OCI-M1 (cell line): ENCODE data around the gene DNAJA3.

Experiments
- DNase-seq: peaks from one replicate; lab custom pipeline; 2025; lab: John Stamatoyannopoulos, UW

The DNAJA3 gene

DNA sequence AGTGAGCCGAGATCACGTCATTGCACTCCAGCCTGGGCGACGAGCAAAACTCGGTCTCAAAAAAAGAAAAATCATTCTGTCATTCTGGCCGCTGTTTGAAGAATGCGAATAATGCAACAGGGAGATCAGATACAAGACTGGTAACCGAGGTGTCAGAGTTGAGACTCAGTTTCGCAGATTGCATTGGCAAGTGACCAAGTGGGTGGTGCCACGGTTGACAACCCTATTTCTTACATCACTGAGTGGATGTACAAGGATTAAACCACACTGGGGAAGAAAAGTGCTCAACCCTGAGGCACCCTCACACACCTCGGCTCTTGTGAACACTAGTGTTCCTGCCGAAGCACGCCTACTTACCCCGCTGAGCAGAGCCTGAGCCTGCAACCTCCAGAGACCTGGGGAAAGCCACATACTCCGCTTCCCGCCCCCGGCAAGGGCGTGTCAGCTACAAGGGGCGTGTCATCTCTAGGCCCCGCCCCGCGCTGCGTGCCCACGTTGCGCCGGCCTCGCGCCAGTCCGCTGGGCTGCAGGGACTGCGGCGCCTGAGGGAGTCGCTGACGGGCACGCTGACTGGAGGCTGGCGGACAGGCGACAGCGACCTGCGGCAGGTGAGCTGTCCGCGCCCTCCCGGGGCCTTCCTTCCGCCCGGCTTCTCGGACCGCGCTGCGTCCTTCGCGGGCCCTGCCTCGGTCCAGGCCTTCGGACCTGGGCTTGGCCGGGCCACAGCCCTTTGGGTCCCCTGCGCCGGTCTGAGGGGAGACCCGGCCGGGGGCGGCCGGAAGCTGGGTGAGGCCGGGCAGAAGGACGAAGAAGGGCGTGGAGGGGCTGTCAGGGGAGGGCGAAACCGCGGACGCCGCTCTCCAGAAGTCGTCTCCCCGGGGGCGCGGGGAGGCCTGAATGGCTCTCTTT lies 50.5 kb downstream of the DNAJA3 start, which contains the start of gene HMOX2:
HMOX2 (plus strand) TSS at position 519 of the 909 bp plus-strand sequence. CDS start 29,127 bp downstream, outside the sequence.
- DNase-seq: peak; percentile 97

DNA sequence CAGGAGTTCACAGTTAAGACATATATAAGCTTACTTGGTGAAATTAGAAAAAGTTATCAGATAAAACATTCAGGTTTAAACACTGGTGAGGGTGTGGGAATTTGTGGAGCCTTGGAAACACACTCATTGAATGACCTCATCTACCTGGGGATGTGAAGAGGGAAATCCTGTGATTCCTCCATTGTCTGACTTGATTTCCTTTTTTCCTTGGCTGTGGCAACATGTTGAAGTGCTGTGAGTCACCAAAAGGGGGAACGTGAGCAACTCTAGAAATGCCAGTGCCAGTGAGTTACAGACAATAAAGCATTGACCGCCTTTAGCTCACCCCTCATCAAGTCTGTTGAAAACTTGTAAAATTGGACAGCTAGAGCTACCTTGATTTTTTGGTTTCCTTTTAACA lies 52.3 kb downstream of the DNAJA3 start:
- DNase-seq: peak; percentile 26

DNA sequence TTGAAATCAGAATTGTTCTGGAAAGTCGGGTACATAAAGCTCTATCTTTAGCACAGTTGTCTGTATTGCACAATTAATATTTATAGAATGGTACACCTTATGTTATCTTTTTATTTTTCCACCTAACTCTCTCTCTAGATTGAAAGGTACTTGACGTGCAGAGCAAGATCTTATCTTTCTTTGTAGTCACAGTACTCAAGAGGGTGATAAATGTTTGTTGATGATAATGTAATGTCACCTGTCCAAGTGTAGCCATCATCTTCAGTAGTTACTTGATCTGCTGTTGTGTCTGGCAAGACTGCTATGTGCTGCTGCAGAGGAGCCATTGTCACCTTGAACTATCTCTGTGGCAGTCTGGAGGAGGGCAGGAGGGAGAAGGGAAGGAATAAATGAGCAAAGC lies 55.9 kb downstream of the DNAJA3 start:
- DNase-seq: no peak

DNA sequence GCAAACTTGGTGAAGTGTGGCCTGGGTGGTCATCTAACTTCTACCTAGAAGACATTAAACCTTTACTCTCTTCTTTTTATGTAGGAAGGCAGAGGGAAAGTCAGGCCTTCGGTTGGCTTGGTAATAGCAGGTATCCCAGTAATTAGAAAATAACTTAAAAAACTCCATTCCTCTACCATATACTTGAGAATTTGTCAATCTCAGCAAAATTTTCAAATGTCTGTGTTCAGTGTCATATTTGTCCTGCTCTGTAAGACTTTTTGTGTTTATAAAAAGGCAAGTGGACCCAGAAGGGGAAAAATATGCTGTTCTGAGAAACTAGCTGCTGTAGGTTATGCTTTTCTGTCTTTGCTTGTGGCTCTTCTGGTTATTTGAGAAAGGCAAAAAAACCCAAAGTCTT lies 56.3 kb downstream of the DNAJA3 start:
- no peak for DNase-seq

DNA sequence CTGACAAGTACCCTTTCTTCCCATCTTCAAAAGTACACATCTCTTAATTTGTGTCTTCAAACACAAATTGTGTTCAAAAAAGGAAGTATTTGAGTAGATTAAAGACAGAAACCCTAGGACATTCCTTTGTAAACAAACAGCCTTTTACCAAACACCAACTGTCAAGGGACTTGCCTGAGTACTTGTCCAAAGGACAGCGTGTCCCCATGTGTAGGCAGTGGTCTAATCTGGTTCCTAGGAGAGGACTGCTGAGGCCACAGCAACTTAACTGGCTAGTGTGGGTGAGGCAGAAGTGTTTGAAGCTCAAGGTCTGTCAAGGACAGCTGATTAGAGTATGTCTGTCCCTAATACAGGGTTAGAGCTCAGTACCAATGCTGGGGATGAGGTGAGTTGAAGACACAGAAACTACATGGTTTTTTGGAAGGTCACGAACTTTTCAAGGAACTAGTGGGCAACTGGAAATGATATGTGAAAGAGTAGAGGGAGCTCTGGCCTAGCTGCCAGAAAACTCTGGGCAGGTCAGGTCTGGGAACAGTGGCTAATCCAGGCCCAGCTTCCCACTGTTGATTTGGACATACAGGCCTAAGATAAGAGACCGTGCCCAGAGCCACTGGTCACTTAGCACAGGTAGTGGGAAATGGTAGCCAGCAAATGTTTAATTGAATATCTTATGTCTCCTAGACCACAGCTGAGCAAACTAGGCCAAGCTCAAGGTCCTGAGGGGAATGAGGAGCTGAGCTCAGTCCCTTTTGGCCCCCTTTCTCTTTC lies 60.6 kb downstream of the DNAJA3 start:
- no peak for DNase-seq

DNA sequence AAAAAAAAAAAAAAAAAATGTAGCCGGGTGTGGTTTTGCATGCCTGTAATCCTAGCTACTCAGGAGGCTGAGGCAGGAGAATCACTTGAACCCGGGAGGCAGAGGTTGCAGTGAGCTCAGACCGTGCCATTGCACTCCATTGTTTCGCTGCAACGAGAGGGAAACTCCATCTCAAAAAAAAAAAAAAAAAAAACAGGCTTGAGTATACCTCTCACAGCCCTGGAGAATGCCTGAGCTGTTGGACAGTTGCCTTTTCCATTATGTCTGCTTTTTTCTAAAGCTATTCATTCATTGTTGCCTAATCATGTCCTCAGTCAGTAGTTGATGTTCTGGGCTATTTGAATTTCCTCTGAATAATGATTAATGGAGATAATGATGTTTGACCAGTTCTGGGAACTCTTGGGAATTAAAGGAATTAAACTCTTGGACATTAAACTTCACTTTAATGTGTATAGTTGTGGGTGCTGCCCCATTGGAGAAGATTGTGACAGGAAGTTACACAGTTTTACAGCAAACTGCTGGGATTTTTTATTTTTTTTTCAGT lies 62.4 kb downstream of the DNAJA3 start:
- no peak for DNase-seq

DNA sequence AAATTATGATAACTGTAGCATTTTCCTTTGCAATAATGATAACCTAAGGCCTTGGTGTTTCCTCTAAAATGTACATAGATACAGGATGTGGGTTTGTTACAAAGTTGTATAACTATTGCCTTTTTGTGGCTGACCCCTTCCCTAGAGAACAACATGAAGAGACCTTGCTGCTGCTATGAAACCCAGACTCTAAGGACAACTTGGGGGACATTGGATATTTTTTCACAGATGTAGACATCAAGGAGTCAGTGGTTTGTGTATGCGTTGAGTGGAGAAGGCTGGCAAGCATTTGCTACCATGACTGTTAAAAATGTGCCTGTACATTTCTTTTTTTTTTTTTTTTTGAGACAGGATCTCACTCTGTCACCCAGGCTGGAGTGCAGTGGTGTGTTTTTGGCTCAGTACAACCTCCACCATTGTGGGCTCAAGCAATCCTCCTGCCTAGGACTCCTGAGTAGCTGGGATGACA lies 62.9 kb downstream of the DNAJA3 start:
- no peak for DNase-seq

DNA sequence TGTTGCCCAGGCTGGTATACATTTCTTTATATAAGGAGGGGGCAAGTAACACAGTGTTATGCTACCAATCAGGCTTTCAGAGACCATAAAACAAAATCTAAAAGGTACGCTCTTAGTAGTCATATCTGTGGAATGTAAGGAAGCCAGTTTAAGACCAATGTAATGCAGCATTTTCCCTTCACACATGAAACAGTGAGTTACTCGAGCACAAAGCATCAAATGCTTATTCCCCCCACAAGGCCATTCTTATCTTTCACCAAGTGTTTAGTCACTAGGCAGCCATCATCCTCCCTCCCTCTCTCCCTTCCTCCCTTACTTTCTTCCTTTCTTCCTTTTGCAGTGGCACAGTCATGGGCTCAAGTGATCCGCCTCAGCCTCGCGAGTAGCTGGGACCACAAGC lies 63.4 kb downstream of the DNAJA3 start:
- no peak for DNase-seq

DNA sequence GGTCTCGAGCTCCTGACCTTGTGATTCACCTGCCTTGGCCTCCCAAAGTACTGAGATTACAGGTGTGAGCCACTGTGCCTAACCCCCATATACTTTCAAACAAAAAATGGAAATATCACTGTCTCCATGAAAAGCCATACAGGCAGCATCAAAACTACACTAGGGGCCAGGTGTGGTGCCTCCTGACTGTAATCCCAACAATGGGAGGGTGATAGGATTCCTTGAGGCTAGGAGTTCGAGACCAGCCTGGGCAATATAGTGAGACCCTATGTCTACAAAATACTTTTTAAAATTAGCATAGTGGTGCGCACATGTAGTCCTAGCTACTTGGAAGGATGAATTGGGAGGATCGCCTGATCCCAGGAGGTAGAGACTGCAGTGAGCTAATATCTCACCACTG lies 66.2 kb downstream of the DNAJA3 start:
- no peak for DNase-seq

DNA sequence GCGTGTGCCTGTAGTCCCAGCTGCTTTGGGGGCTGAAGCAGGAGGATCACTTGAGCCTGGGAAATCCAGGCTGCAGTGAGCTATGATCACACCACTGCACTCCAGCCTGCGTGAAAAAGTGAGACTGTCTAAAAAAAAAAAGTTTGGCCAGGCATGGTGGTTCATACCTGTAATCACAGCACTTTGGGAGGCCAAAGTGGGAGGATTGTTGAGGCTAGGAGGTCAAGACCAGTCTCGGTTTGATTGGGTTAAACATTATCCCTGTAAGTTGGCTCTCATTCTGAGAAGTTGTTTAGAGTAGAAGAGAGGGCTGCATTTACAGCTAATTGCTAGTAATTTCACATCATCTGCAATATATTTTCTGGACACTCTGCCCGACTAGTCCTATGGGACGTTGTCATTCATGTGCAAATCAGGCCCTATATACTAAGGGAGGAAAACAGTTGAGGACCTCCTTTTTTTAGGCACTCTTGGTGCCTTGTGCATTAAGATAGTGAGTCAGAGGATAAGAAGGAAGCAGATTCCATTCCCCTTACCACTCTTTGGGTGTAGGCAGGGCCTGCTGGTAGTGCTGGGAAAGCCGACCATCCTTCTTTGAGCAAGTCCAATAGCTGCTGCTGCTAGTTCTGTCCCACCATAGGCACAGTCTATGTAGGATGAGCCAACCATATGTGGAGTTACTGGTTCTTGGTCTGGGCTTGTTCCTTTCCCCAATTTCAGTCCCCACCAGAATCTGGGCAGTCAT lies 69.2 kb downstream of the DNAJA3 start:
- no peak for DNase-seq

DNA sequence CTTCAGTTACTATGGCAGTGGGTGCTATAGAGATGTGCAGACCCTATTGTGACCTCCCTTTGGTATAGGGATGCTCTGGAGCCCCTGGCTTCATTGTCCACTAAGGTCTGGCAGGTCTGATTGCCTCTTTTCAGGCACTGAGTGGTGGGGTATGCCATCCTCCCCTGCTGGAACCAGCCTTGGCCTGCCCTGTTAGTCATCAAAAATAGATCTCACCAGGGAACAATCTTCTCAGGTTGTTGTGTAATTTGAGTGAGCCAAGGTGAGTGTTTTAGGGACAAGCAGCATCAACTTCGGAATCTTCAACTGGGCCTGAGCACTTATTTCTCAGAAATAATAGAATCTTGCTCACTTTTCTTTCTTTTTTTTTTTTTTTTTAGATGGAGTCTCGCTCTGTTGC lies 70.1 kb downstream of the DNAJA3 start:
- no peak for DNase-seq

DNA sequence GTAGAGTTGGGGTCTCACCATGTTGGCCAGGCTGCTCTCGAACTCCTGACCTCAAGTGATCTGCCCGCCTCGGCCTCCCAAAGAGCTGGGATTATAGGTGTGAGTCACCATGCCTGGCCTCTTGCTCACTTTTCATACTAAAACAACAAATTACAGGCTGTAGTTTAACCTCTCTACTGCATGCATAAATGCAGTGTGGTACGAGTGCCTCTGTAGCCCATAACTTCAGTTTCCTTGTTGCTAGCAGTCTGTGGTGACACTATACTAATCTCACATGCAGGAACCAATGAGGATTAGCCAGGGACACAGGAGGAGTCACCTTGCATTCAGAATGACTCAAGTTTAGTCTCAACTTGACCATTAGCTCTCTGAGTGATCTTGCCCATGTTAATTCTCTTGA lies 70.6 kb downstream of the DNAJA3 start:
- DNase-seq: no peak

DNA sequence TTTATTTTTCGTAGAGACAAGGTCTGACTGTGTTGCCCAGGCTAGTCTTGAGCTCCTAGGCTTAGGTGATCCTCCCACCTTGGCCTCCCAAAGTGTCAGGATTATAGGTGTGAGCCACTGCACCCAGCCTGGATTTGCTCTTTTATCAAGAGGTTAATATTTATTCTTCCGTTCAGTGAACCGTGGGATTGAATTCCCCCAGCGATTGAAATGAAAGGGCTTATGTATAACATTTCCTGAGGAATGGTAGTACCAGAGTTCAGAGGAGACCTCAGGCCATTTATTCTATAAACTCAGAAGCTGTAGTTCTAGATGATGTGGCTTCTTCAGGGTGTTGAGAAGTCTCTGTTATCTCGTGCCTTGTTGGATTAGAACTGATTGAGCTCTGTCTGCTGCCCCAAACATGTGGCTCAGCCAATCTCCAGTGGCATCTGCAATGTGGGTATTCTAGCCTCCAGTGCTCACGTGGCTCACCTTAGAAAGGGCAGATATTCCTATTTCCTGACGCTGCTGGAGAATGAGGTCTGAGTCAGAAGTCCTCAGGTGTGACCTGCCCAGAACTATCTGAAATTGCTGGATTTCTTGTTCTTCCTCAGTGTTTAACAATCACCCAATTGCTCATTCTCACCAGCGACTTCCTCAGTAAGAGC lies 73.0 kb downstream of the DNAJA3 start:
- no peak for DNase-seq

DNA sequence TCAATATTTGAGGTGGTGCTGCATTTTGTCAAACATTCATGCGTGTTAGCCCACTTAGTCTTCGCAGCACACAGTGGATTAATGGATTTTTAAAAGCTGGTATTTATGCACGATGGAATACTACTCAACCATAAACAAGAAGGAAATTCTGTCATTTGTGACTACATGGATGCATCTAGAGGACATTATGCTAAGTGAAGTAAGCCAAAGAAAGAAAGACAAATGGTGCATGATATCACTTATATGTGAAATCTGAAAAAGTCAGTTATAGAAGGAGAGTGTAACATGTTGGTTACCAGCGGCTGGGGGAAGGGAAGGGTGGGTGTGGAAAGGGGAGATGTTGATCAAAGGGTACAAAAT lies 73.5 kb downstream of the DNAJA3 start:
- no peak for DNase-seq

DNA sequence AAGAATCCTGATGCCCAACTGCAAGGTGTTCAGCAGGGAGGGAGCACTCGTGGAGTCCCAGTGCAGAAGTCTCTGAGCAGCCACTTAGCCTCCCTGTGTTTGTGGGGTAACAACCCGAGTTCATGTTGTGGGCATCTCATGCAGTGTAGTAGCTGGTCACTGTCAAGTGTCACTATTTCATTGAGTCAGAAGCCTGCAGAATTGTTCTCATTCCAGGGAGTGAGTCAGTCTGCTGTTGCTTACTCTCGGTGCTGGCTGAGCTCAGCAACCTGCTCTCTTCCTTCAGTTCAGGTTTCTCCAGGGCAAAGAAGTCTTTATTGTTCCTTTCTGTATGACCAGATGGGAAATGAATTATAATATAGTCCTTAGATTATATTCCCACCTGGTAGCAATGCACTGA lies 74.6 kb downstream of the DNAJA3 start:
- no peak for DNase-seq

DNA sequence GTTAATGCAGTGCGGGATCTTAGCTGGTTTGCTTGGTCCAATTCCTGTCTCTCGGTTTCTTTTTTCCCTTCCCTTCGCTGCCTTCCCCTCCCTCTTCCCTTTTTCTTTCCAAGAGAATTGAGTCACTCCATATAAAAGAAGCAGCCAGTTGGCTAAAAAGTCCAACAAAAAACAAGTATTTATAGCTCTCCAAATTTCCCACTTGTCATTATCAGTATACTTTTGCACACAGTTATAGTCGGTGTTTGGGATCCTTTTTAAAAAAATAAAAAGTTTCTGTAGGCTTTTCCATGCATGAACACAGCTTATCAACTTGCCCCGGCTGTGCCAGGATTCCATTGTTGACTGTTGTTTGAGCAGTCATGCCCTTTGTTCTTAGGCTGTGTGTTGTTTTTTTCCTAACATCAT lies 75.4 kb downstream of the DNAJA3 start:
- DNase-seq: no peak

DNA sequence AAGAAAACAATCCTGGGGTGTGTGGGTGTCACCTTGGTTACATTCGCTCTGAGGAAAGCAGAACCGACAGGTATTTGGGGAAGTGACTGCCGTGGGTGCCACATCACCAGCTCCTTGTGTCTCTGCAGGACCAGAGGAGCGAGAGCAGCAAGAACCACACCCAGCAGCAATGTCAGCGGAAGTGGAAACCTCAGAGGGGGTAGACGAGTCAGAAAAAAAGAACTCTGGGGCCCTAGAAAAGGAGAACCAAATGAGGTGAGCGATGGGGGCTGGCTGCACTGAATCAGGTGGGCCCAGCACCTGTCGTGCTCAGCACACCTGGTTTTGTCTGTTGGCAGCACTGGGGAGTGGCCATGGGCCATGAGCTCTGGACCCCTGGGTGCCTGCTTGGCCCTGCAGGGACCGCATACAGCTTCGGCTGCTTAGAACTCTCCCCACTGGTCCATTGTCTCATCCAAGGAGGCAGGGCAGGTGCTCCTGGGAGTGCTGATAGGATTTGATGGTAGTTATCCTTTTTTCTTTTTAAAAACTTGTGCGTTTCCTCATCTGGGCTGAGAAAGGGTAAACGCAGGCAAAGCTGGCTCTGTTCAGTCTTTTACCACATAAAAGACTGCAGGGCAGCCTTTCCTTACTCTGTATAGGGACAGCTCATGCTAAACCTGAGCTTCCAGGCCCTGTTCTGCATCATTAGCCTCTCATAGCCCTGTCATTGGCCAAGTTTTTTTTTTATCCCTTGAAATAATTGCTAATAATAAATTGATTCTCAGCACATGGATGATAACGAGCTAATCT lies 79.9 kb downstream of the DNAJA3 start:
- DNase-seq: no peak
